H1 (cell line): ENCODE measurements around the gene SLC16A8. TPM values are rescaled to one million over a fixed set of nuclear protein-coding genes. Genes with fewer than 3 reads are reported as not detected.

Experiments used
- ATF3 ChIP-seq: IDR thresholded peaks from 2 replicates; pipeline ENCODE4 v1.6.1; 2011; ENCODE audit warnings: low read depth, mild to moderate bottlenecking, low read length; ENCODE audit not compliant: insufficient read depth
- GTF2F1 ChIP-seq: IDR thresholded peaks from 2 replicates; pipeline ENCODE4 v1.6.1; 2012; ENCODE audit warnings: low read depth, low read length, improper control_type of control experiment, borderline replicate concordance
- MAFK ChIP-seq: IDR thresholded peaks from 2 replicates; pipeline ENCODE4 v1.6.1; 2012; ENCODE audit warnings: low read depth, mild to moderate bottlenecking, improper control_type of control experiment, low read length
- PHF8 ChIP-seq: fragments of 200-600 bp; sonication (generic); conservative IDR thresholded peaks from 2 replicates; pipeline ENCODE4 v1.7.1; 2012; ENCODE audit warnings: low read depth, mild to moderate bottlenecking, inconsistent platforms, low read length, moderate library complexity
- polyA plus RNA-seq, 7 experiments: library from polyadenylated mRNA; depleted of rRNA in 3 of 7; stranded (reverse) in 5 of 7; unstranded in 2 of 7; fragments of >200 nt in 5 of 7; fragments of 200-250 nt in 2 of 7; gene quantifications; 1 replicate in 5 of 7; 2 replicates in 1 of 7; 4 replicates in 1 of 7; pipeline versions ENCODE4 v1.2.1 to v1.2.3, GENCODE V29; 2011 to 2013; ENCODE audit warnings: missing spikeins in 2 of 7, mixed read lengths in 2 of 7
- total RNA-seq: library from RNA; stranded (reverse); fragmentation: NEBNext Ultra II Directional; extraction: Animal tissue kit (Norgen Biotek cat#: 25700); gene quantifications from 2 replicates; pipeline ENCODE4 v1.2.1, GENCODE V29; 2021

The SLC16A8 gene
- total and polyA plus RNA-seq, 2 of the 8 experiments (the other 6 are each of a cell fraction or from before 2014, with no cell fraction given), result 0.70 TPM; not detected in 1

GRCh38 chr22:38075105-38075825 is 8.7 kb downstream of the SLC16A8 start (continued):
- TF ChIP-seq ATF3 (no peak), PHF8 (no peak), MAFK (no peak), GTF2F1 (no peak)
